GM12873 (cell line): ENCODE results near the gene GPRASP3.

Experiments used
- TF ChIP-seq, protein P1 (sequence below): IDR thresholded peaks from 2 replicates; pipeline ENCODE4 v1.5.1; 2012; ENCODE audit warnings: low read depth, mild to moderate bottlenecking, moderate library complexity, low read length, control low read depth; ENCODE audit not compliant: insufficient read depth; ENCODE audit errors: missing control alignments

GPRASP3 gene

GRCh38 chrX:102728646-102729045 is 8.1 kb downstream of the GPRASP3 start:
- TF ChIP-seq, protein P1, sequence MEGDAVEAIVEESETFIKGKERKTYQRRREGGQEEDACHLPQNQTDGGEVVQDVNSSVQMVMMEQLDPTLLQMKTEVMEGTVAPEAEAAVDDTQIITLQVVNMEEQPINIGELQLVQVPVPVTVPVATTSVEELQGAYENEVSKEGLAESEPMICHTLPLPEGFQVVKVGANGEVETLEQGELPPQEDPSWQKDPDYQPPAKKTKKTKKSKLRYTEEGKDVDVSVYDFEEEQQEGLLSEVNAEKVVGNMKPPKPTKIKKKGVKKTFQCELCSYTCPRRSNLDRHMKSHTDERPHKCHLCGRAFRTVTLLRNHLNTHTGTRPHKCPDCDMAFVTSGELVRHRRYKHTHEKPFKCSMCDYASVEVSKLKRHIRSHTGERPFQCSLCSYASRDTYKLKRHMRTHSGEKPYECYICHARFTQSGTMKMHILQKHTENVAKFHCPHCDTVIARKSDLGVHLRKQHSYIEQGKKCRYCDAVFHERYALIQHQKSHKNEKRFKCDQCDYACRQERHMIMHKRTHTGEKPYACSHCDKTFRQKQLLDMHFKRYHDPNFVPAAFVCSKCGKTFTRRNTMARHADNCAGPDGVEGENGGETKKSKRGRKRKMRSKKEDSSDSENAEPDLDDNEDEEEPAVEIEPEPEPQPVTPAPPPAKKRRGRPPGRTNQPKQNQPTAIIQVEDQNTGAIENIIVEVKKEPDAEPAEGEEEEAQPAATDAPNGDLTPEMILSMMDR, result no peak

DNA sequence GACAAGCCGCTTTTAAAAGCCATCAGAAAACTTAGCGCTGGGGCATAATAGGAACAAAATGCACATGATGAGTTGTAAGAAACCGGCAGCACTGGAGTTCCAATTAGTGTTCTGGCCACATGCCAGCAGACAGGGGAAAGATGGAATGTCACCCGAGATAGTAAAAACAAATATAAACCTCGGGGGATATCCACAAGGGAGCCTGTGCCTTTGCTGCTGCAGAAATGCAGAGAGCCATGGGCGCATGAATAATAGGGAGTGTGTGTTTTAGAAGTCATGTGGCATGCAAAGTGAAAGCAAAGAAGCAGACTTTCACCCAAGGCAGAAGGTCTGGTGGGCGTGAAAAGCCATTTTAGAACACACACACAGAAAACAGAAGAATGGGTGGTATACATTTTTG is 19.1 kb downstream of the GPRASP3 start:
- TF ChIP-seq, protein P1, result no peak

DNA sequence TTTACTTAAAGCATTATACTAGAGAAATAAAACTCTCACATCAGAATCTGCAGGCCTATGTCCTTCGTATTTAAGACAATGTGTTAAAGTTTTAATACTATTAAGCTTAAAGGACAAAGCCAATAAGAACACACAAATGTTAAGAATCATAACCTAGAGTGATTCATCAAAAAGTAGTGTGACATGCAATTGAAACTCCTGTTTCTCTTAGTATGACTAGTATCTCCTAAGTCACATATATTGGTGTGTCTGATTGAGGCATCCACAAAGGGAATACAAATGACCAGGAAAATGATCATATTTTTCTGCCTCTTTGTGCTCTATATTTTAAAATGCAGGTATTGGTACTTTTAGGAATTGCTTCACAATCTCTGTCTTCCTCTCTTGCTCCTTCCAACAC is 23.8 kb downstream of the GPRASP3 start:
- TF ChIP-seq, protein P1, result no peak

DNA sequence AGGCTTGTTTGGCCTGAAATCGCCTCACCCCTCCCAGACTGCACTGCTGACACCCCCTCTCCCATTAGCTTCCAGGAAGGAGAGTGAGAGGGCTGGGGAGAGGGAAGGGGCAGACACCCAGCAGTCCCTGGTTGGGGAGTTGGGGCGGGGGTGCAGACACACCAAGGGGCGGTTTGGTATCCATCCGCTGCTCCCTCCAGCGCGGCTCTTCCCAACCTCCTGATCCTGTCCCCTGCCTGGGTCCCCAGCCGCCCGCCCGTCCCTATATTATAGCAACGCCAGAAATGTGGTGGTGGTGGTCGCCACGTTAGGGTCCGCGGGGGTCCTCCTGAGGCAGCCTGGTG is 24.9 kb downstream of the GPRASP3 start:
- TF ChIP-seq, protein P1, result no peak

GRCh38 chrX:102745857-102746584 is 25.5 kb downstream of the GPRASP3 start:
- TF ChIP-seq, protein P1, result no peak

GRCh38 chrX:102765217-102765616 is 44.7 kb downstream of the GPRASP3 start:
- TF ChIP-seq, protein P1, result no peak

DNA sequence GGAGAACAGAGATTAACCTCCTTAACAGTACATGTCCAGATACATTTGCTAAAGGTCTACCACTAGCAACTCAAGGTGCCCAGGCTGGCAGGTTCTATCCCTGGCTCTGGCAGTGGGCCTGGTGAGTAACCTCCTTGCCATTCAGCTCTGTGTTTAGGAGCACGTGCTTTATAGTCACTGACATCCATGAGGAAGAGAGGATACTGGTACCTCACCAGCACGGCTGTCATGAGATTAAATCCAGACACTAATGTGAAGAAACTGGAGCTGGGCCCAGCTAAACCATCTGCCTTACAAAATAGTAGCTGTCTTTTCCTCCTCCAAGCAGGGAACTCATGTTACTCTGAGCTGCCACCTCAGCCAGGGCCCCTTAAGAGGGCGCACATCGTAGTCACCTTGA is 45.3 kb downstream of the GPRASP3 start:
- TF ChIP-seq, protein P1, result no peak

DNA sequence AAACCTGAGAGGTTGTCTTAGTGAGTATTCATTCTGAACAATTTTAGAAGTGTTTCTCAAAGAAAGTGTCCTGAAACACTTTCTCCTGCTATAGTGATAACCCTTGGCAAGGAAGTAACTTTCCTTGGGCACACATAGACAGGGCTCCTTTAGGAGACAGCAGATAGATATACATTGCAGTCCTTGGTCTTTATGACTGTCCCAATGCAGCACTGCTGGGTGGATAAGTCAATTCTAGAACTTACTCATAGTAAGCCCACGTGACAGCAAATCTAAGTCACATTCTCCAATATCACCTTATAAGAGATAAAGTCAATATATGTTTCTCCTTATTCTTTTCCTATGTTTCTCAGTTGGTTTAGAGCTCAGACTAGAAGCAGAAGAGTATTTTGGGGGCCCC is 46.7 kb downstream of the GPRASP3 start:
- TF ChIP-seq, protein P1, result no peak
